ENCODE results near the gene ZIC2. TPM values are rescaled to one million over a fixed set of nuclear protein-coding genes. Genes with fewer than 3 reads are reported as not detected.

ZIC2 gene
- total RNA-seq, 1 experiment from 2014 or later = 44.4 TPM

DNA sequence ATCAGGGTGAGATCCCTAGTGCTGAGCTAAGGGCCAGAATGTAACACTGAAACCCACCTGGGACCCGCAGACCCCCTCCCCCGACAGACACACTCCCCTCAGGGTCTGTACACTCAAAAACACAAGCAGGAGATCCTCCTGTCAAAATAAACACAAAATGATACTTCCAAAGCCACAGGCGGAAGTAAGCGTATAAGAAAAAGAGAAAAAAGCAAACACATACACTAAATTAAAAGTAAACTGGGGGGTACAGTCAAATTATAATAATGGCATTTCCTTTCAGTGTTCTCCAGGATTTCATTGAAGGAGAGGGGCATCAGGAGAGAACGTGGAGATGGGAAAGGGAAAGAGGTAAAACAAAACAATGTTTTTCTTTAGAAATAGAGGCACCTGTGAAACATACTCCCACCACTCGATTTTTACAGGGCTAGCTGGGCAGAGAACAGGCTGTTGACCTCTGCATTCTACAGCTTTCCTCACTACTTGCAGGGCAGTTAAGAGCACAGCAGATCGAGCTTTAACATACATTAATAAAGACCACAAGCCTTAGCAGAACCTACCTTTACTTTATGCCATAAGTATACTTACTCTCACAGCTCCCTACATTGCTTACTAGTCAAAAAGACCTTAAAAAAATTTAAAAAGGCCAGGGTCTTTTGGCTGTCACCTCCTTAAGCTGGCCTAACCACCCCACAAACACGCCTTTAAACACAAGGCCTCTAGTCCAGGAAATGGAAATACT is 15.3 kb upstream of the ZIC2 start:
- peaks cover 8 to 25% of the 10 kb centered on the region in 2 experiments for H3K4me1 ChIP-seq (ENCODE audit: control insufficient read depth in 1 of 2, insufficient read depth in 2 of 2, low read length in 2 of 2)
- no peaks in the 10 kb centered on the region for H3K9me3 ChIP-seq (ENCODE audit: control insufficient read depth in 1 of 2, insufficient read depth in 1 of 2, low read depth in 1 of 2, low read length in 2 of 2)
- DNase-seq (ENCODE audit: low read depth, low spot score) (no peak), ATAC-seq (no peak)
- no peak overlapping the region for H3K27ac ChIP-seq (ENCODE audit: low read depth, low read length)
- peaks cover 11 to 20% of the 10 kb centered on the region in 2 experiments; a peak in 2 of 4 replicates for H3K36me3 ChIP-seq (ENCODE audit: control insufficient read depth in 1 of 2, insufficient read depth in 2 of 2, low read length in 2 of 2)
- H3K4me2 ChIP-seq (ENCODE audit: low read length) = no peak overlapping the region
- ChIA-PET RAD21 (ENCODE audit: low non-redundant PET in 1 of 2, low total read pairs in 2 of 2, uncharacterized antibody in 2 of 2, unreplicated experiment in 2 of 2) (no interaction called here), POLR2A (interaction anchor here (0.5 kb wide), 1 partner anchor 478 kb away, joined by 4 read pairs; no protein-coding TSS in a partner anchor), CTCF (no interaction called here)
- H3K79me2 ChIP-seq (ENCODE audit: insufficient read depth, low read length) = peaks cover 51% of the 10 kb centered on the region
- no peak overlapping the region for H3K4me3 ChIP-seq (replicated peaks in 1 of 2; ENCODE audit: low read depth in 1 of 2, low read length in 2 of 2)
- H2AFZ ChIP-seq (ENCODE audit: low read depth, low read length, poor library complexity, severe bottlenecking) = no peak overlapping the region
- H3K9ac ChIP-seq (ENCODE audit: low read length) = no peak overlapping the region
- intact Hi-C loops (cut with micrococcal nuclease) = loop anchor here (5.0 kb wide), 2 partner anchors 309 to 546 kb away; no protein-coding TSS in a partner anchor
- no peaks in the 10 kb centered on the region; the same call in 1 of the 2 replicates for H4K20me1 ChIP-seq (ENCODE audit: insufficient read depth)
- no peaks in the 10 kb centered on the region for H3K27me3 ChIP-seq (ENCODE audit: insufficient read depth, low read length)
- no peaks in the 10 kb centered on the region for H3K9me2 ChIP-seq (ENCODE audit: insufficient read depth)
- BruUV-seq (replicated peaks) = no TSS peak
- TF ChIP-seq CBX3 (IDR thresholded peaks at IDR 0.05; ENCODE audit: low read depth) = no peak
- no peak for TF ChIP-seq POLR2AphosphoS5 (IDR thresholded peaks at IDR 0.05; ENCODE audit: low read depth, low read length)
- TF ChIP-seq, protein P1, sequence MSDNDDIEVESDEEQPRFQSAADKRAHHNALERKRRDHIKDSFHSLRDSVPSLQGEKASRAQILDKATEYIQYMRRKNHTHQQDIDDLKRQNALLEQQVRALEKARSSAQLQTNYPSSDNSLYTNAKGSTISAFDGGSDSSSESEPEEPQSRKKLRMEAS (IDR thresholded peaks at IDR 0.05) = no peak
- TF ChIP-seq ZNF274 (IDR thresholded peaks at IDR 0.05; ENCODE audit: low read depth, low read length) = no peak
- no peak for TF ChIP-seq POLR2A (IDR thresholded peaks at IDR 0.05; ENCODE audit: borderline replicate concordance, extremely low read depth, insufficient read depth, insufficient read length)
- TF ChIP-seq SRF (IDR thresholded peaks at IDR 0.05; ENCODE audit: low read depth) = no peak

DNA sequence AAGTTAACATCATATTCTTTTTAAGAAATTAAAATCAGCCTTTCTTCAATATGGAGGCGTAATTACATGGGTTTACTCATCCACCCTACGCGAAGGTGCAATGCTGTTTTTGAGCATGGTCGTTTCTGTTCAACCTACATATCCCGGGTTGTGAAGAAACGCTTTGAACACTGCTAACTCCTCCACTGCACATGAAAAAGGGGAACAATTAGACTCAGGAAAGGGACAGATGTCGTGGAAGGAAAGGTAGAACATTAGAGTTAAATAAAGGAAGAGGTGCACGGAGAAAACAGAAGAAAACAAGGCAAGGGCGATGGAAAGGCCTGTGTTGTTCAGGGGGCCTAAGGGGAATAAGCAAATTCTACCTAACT is 14.1 kb upstream of the ZIC2 start:
- Histone ChIP-seq H3K79me2 (ENCODE audit: insufficient read depth, low read length) (peaks cover 51% of the 10 kb centered on the region), H3K4me1 (ENCODE audit: control insufficient read depth in 1 of 2, insufficient read depth in 2 of 2, low read length in 2 of 2) (peaks cover 10 to 33% of the 10 kb centered on the region in 2 experiments), H3K36me3 (ENCODE audit: control insufficient read depth in 1 of 2, insufficient read depth in 2 of 2, low read length in 2 of 2) (peaks cover 11 to 20% of the 10 kb centered on the region in 2 experiments; a peak in 2 of 4 replicates), H3K27me3 (ENCODE audit: insufficient read depth, low read length) (no peaks in the 10 kb centered on the region), H2AFZ (ENCODE audit: low read depth, low read length, poor library complexity, severe bottlenecking) (no peak overlapping the region), H3K9me2 (ENCODE audit: insufficient read depth) (no peaks in the 10 kb centered on the region), H3K4me2 (ENCODE audit: low read length) (peak overlapping the region; percentile 99), H3K4me3 (replicated peaks in 1 of 2; ENCODE audit: low read depth in 1 of 2, low read length in 2 of 2) (peak overlapping the region; percentile 79 to 82), H3K9me3 (ENCODE audit: control insufficient read depth in 1 of 2, insufficient read depth in 1 of 2, low read depth in 1 of 2, low read length in 2 of 2) (no peaks in the 10 kb centered on the region), H4K20me1 (ENCODE audit: insufficient read depth) (no peaks in the 10 kb centered on the region), H3K27ac (ENCODE audit: low read depth, low read length) (peak overlapping the region; percentile 97), H3K9ac (ENCODE audit: low read length) (peak overlapping the region; percentile 96)
- ATAC-seq = no peak
- RAD21 ChIA-PET (ENCODE audit: low non-redundant PET in 1 of 2, low total read pairs in 2 of 2, uncharacterized antibody in 2 of 2, unreplicated experiment in 2 of 2) = no interaction called here
- POLR2A ChIA-PET = no interaction called here
- BruUV-seq (replicated peaks) = no TSS peak
- no peak for DNase-seq (ENCODE audit: low read depth, low spot score)
- TF ChIP-seq SP1 (IDR thresholded peaks at IDR 0.05; ENCODE audit: low read depth) (no peak), ELF1 (IDR thresholded peaks at IDR 0.05; ENCODE audit: borderline replicate concordance, low read depth) (no peak), EZH2phosphoT487 (IDR thresholded peaks at IDR 0.05; ENCODE audit: borderline replicate concordance) (no peak), SRF (IDR thresholded peaks at IDR 0.05; ENCODE audit: low read depth) (no peak)
- TF ChIP-seq, protein P1 (IDR thresholded peaks at IDR 0.05) = no peak
- TF ChIP-seq, protein P2, sequence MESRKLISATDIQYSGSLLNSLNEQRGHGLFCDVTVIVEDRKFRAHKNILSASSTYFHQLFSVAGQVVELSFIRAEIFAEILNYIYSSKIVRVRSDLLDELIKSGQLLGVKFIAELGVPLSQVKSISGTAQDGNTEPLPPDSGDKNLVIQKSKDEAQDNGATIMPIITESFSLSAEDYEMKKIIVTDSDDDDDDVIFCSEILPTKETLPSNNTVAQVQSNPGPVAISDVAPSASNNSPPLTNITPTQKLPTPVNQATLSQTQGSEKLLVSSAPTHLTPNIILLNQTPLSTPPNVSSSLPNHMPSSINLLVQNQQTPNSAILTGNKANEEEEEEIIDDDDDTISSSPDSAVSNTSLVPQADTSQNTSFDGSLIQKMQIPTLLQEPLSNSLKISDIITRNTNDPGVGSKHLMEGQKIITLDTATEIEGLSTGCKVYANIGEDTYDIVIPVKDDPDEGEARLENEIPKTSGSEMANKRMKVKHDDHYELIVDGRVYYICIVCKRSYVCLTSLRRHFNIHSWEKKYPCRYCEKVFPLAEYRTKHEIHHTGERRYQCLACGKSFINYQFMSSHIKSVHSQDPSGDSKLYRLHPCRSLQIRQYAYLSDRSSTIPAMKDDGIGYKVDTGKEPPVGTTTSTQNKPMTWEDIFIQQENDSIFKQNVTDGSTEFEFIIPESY (IDR thresholded peaks at IDR 0.05; ENCODE audit: extremely low read depth, insufficient replicate concordance, low read length) = no peak
- intact Hi-C loops (cut with micrococcal nuclease) = loop anchor here (5.0 kb wide), 2 partner anchors 310 to 545 kb away; no protein-coding TSS in a partner anchor
- CTCF ChIA-PET = no interaction called here

Measured in HCT116 (cell line).